Spleen (tissue), 7 donors: ENCODE measurements around the gene TPCN2.

Experiments used
- POLR2A ChIP-seq, 3 donors: fragments of 450-650 bp; IDR thresholded peaks; one replicate each; pipeline ENCODE4 v1.5.1; 2017; ENCODE audit warnings: antibody characterized with exemption in 3 of 3, mild to moderate bottlenecking in 1 of 3
- TF ChIP-seq, protein P1 (sequence below), 11 experiments: fragments of 200-600 bp in 7 of 11; fragments of 450-650 bp in 4 of 11; sonication (generic) in 4 of 11; IDR thresholded peaks in 8 of 11; conservative IDR thresholded peaks in 3 of 11; 1 replicate in 7 of 11; 2 replicates in 4 of 11; pipeline versions ENCODE4 v1.4.0 to v1.8.0; 2016 to 2021; ENCODE audit warnings: antibody characterized with exemption in 11 of 11, inconsistent platforms in 4 of 11, mild to moderate bottlenecking in 1 of 11
- donor health status: DM: no; HTN: no; CAD: no; lungs with moderate emphysema.
- donor health status: DM: no; HTN: no; CAD: no.
- donor health status: DM: no; HTN: no; CAD: no.

DNA sequence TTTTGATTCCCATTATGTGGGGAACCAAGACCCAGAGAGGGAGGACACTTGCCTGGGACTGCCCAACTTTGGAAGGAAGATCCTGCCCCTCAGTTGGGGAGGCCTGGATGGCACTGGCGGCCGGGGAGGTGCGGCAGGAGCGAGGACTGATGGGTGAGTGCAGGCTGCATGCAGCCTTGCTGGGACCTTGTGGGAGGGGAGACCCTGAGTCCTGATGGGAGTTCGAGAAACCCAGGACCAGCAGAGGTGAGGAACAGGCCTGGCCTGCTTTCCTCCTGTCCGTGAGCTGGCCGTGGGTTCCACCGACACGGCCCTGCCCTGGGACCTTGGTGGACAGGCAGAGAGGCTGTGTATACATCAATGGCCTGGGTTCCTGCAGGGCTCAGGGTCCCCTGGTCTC, 87.7 kb downstream of the TPCN2 start:
- TF ChIP-seq, protein P1, sequence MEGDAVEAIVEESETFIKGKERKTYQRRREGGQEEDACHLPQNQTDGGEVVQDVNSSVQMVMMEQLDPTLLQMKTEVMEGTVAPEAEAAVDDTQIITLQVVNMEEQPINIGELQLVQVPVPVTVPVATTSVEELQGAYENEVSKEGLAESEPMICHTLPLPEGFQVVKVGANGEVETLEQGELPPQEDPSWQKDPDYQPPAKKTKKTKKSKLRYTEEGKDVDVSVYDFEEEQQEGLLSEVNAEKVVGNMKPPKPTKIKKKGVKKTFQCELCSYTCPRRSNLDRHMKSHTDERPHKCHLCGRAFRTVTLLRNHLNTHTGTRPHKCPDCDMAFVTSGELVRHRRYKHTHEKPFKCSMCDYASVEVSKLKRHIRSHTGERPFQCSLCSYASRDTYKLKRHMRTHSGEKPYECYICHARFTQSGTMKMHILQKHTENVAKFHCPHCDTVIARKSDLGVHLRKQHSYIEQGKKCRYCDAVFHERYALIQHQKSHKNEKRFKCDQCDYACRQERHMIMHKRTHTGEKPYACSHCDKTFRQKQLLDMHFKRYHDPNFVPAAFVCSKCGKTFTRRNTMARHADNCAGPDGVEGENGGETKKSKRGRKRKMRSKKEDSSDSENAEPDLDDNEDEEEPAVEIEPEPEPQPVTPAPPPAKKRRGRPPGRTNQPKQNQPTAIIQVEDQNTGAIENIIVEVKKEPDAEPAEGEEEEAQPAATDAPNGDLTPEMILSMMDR (IDR thresholded peaks at IDR 0.05 in 8 of 11, conservative IDR thresholded peaks at IDR 0.05 in 3 of 11), result no peak
- TF ChIP-seq POLR2A (IDR thresholded peaks at IDR 0.05), result no peak
